IPS DF 6.9 (cell line): ENCODE data around the gene SLC39A3.
A peak's percentile ranks its signal among the peaks of the same experiment; 100 is the strongest.

ENCODE experiments used
- DNase-seq: peaks from one replicate; pipeline ENCODE4 v3.0.0-alpha.2; 2013; ENCODE audit warnings: low read depth, low spot score
- H3K27ac ChIP-seq: one replicate; pipeline ENCODE4 v1.5.1; 2013; ENCODE audit warnings: low read length, control low read depth
- H3K27me3 ChIP-seq: 2 replicates; pipeline ENCODE4 v1.6.1; 2013; ENCODE audit warnings: mild to moderate bottlenecking, low read length; ENCODE audit not compliant: control insufficient read depth, insufficient read depth
- H3K36me3 ChIP-seq: 2 replicates; pipeline ENCODE4 v1.6.1; 2013; ENCODE audit warnings: low read length; ENCODE audit not compliant: control insufficient read depth, insufficient read depth
- H3K4me1 ChIP-seq: 2 replicates; pipeline ENCODE4 v1.6.1; 2013; ENCODE audit warnings: low read length; ENCODE audit not compliant: control insufficient read depth, insufficient read depth
- H3K4me3 ChIP-seq: 2 replicates; pipeline ENCODE4 v1.5.1; 2013; ENCODE audit warnings: mild to moderate bottlenecking, low read length
- H3K9me3 ChIP-seq: 2 replicates; pipeline ENCODE4 v1.6.1; 2013; ENCODE audit warnings: low read length, inconsistent platforms; ENCODE audit not compliant: control insufficient read depth, insufficient read depth
- WGBS: extraction: QIAGEN DNeasy Blood & Tissue Kit; methylation state at CpG from one replicate; pipeline ENCODE4 v1.1.7; 2013; ENCODE audit warnings: mixed read lengths, missing lambda C conversion rate; ENCODE audit not compliant: insufficient read length, insufficient coverage; 5-methylcytosine and 5-hydroxymethylcytosine counted together

The SLC39A3 gene

DNA sequence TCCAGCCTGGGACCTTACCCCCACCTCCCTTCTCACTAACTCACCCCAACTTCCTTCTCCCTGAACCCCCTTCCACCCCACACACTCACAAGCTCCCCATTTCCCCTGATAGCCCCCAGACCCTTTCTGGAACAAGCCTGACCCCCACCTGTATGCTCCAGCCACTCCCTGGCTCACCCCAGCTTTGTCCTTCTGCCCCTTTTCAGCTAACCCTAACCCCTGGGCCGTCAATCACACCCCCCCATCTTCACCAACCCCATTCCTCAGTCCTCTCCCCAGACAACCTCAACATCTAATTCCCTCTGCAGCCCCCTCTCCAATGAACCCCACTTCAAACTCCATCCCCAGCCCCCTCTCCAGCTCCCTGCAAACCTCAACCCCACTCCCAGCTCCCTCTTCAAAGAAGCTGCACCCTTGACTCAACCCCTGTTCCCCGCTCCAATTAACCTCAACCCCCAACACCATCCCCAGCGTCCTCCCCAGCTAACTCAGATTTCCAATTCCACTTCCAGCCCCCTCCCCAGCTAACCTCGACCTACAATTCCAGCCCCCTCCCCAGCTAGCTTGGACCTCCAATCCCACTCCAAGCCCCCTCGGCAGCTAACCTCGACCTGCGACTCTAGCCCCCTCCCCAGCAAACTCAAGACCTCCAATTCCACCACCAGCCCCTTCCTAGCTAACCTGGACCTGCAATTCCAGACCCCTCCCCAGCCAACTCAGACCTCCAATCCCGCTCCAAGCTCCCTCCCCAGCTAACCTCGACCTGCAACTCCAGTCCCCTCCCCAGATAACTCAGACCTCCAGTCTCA lies 38.3 kb downstream of the SLC39A3 start:
- no peak for DNase-seq
- no peak overlapping the region for H3K27ac ChIP-seq

DNA sequence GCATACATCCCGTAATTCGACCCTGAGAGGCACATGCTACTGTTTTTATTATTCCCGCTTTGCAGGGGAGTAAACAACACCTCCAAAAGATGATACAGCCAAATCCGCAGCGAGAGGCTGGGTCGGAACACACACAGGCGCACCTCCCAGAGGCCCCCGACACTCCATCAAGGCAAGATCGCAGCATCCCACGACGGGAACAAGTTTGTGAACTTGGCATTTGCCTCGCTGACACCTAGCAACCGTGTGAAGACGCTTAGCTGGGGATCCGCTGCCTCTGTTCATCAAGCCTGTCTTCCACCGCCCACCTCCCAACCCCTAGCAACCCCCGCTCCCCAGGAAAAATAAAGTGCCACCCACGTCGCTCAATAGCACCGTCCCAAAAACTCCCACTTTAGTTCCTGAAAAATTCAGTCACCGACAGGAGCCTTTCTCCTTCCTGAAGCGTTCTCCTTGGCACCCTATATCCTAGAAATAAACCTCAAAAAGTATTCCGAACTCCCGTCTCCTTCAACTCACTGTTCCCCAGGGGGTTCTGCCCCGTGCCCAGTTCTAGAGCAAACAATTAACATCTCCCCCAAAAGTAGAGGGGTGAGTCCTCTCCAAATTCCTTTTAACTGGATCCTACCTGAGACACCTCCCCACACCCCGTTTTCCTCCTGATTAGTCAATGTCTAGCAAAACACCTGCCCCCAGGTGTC lies 39.0 kb downstream of the SLC39A3 start:
- peaks cover 8% of the 10 kb centered on the region; the same call in 1 of the 2 replicates for H3K27me3 ChIP-seq
- no peak for DNase-seq
- no peaks in the 10 kb centered on the region for H3K9me3 ChIP-seq
- WGBS: no CpG with 5 or more reads among the region's 26 CpGs
- H3K27ac ChIP-seq: no peak overlapping the region
- peaks cover 3% of the 10 kb centered on the region; the same call in 1 of the 2 replicates for H3K4me1 ChIP-seq
- H3K36me3 ChIP-seq: no peaks in the 10 kb centered on the region
- no peak overlapping the region for H3K4me3 ChIP-seq

More for the DNA sequence above, 38.3 kb downstream of the SLC39A3 start:
- peak overlapping the region; percentile 86 for H3K4me3 ChIP-seq
- H3K27me3 ChIP-seq: peaks cover 8% of the 10 kb centered on the region; the same call in 1 of the 2 replicates
- no peaks in the 10 kb centered on the region for H3K9me3 ChIP-seq
- WGBS: no CpG with 5 or more reads among the region's 9 CpGs
- no peaks in the 10 kb centered on the region for H3K36me3 ChIP-seq
- peaks cover 3% of the 10 kb centered on the region; the same call in 1 of the 2 replicates for H3K4me1 ChIP-seq

DNA sequence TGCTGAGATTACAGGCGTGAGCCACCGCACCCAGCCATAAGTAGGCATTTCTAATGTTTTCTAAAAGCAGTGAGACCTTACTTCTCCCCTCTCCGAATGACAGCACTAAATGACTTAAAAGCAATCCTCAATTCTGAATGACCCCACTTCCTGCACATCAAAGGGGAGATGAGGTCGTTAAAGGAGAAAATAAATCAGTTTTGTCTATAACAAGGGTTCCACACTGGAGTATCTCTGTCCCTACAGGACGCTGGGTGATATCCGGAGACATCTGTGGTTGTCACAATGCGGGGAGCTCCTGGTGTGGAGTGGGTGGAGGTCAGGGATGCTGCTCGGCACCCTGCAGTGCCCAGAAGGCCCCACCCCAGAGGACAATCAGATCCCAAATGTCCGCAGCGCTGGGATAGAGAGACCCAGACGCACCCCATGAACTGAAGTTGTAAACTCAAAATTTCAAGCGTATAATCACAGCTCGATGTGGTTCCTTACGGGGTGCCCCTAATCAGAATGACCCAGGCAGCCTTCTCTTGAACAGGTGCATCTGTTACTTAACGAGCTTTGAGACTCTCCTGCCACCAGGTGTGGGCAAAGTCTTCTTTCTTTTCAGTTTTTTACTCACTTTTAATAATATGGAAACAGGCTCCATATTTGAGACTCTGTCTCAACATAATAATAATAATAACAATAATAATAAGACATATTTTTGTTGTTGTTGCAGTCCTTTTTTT lies 40.2 kb downstream of the SLC39A3 start:
- DNase-seq: no peak
- Histone ChIP-seq H3K4me3 (no peak overlapping the region), H3K27me3 (peaks cover 8% of the 10 kb centered on the region; the same call in 1 of the 2 replicates), H3K9me3 (no peaks in the 10 kb centered on the region), H3K27ac (no peak overlapping the region), H3K4me1 (peaks cover 3% of the 10 kb centered on the region; the same call in 1 of the 2 replicates), H3K36me3 (no peaks in the 10 kb centered on the region)
- WGBS: no CpG with 5 or more reads among the region's 15 CpGs

DNA sequence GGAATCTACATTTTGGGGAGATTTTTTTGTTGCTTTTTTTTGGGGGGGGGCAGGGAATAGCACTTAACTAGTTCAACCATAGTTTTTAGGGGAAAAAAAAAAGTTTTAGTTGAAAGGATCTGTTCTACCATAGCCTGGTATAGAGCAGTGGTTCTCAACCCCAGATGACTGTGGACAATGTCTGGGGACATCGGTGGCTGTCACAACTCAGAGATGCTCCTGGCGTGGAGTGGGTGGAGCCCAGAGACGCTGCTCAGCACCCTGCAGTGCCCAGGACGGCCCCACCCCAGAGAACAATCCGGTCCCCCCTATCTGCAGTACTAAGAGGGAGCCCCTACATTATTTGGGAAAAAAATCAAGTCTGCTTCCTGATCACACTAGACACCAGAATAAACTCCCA lies 45.6 kb downstream of the SLC39A3 start:
- DNase-seq: no peak
- Histone ChIP-seq H3K4me1 (no peaks in the 10 kb centered on the region), H3K27me3 (no peaks in the 10 kb centered on the region), H3K4me3 (no peak overlapping the region), H3K36me3 (no peaks in the 10 kb centered on the region), H3K9me3 (no peaks in the 10 kb centered on the region), H3K27ac (no peak overlapping the region)
- WGBS: no CpG with 5 or more reads among the region's 5 CpGs

DNA sequence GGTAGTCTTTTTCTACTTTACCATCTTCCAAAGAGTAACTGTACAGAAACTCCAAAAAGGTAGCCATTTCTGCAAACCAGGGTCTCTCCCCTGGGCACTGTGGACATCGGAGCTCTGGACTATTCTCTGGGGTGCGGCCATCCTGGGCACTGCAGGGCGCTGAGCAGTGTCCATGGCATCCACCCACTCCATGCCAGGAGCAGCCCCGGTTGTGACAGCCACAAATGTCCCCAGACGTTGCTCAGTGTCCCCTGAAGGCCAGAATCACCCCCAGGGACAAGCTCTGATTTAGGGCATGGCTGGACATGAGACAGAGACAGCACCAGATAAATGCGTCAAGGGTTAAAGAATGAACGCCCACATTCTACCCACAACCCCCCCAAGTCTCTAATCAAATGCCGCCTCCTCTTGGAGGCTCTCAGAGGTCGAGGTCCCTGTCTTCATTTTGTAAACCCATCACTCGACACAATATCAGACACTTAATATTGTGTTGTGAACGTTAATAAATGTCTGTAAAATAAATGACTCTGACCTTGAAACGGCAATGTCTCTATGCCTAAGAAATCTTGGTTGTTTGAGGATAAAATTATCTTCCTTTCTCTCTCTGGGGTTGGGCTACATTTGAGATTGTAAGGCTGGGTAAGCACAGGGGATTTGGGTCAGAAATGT lies 46.2 kb downstream of the SLC39A3 start:
- H3K27ac ChIP-seq: no peak overlapping the region
- H3K27me3 ChIP-seq: no peaks in the 10 kb centered on the region
- no peak overlapping the region for H3K4me3 ChIP-seq
- no peaks in the 10 kb centered on the region for H3K4me1 ChIP-seq
- no peak for DNase-seq
- no peaks in the 10 kb centered on the region for H3K36me3 ChIP-seq
- WGBS: no CpG with 5 or more reads among the region's 12 CpGs
- H3K9me3 ChIP-seq: no peaks in the 10 kb centered on the region

DNA sequence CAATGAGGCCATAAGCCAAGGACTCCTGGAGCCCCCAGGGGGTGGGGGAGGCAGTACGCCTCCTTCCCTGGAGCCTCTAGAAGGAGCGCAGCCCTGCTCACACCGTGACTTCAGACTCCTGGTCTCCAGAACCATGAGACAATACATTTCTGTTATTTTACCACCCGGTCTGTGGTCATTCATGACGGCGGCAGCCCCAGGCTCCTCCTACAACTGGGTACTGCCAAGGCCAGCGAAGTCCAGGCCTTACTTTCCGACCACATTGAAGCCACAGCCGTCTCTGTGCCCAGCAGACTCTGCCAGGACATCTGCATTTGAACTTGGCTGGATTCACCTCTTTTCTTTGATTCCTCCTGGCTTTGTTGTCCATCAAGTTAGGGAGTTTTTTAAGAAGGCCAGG lies 47.9 kb downstream of the SLC39A3 start:
- H3K4me3 ChIP-seq: no peak overlapping the region
- H3K27ac ChIP-seq: no peak overlapping the region
- no peaks in the 10 kb centered on the region for H3K9me3 ChIP-seq
- no peaks in the 10 kb centered on the region for H3K4me1 ChIP-seq
- no peaks in the 10 kb centered on the region for H3K36me3 ChIP-seq
- DNase-seq: no peak
- no peaks in the 10 kb centered on the region for H3K27me3 ChIP-seq
- no CpG with 5 or more reads among the region's 9 CpGs for WGBS

DNA sequence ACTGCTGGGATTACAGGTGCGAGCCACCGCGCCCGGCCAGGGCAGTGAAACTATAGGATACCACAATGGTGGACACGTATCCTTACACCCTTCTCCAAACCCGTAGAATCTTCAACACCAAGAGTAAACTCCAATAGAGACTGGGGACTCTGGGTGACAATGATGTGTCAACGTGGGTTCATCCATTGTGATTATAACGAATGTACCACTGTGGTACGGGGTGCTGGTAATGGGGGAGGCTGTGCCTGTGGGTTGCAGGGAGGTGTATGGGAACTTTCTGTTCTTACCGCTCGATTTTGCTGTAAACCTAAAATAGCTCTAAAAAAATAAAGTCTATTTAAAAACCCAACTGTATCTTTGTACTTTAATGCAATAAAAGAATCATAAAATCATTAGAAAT lies 49.0 kb downstream of the SLC39A3 start:
- WGBS: no CpG with 5 or more reads among the region's 11 CpGs
- Histone ChIP-seq H3K27ac (no peak overlapping the region), H3K4me3 (no peak overlapping the region), H3K9me3 (no peaks in the 10 kb centered on the region), H3K4me1 (no peaks in the 10 kb centered on the region), H3K36me3 (no peaks in the 10 kb centered on the region), H3K27me3 (no peaks in the 10 kb centered on the region)
- no peak for DNase-seq

DNA sequence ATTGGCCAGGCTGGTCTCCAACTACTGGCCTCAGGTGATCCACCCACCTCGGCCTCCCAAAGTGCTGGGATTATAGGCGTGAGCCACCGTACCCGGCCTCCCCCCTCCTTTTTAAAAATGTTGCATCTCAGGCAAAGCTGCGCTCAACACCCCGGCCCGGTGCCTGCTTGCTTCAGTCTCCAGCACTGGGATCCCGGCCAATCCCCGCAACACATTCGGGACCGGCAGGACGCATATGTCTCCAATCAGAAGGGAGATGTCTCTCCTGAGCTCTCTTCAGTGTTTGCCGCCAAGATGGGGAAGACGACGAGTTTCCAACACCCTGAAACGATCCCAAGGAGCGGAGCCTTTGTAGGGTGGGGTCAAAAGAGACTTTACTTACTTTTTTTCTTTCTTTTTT lies 53.5 kb downstream of the SLC39A3 start:
- H3K9me3 ChIP-seq: no peaks in the 10 kb centered on the region
- no peak overlapping the region for H3K27ac ChIP-seq
- H3K36me3 ChIP-seq: no peaks in the 10 kb centered on the region
- no peaks in the 10 kb centered on the region for H3K4me1 ChIP-seq
- H3K4me3 ChIP-seq: no peak overlapping the region
- no peaks in the 10 kb centered on the region for H3K27me3 ChIP-seq
- no CpG with 5 or more reads among the region's 17 CpGs for WGBS
- no peak for DNase-seq

DNA sequence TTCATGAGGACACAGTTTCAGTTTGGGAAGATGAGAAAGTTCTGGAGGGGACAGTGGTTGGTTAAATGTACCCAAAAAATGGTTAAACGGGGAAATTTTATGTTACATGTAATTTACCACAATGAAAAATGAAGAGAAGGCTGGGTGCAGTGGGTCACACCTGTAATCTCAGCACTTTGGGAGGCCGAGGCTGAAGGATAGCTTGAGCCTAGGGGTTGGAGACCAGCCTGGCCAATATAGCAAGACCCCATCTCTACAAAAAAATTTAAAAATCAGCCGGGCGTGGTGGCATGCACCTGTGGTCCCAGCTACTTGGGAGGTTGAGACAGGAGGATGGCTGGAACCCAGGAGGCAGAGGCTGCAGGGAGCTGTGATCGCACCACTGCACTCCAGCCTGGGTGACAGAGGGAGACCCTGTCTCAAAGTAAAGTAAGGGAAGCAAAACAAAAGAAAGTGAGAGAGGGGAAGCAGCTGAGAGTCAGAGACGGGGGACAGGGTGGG lies 54.6 kb downstream of the SLC39A3 start:
- no CpG with 5 or more reads among the region's 6 CpGs for WGBS
- Histone ChIP-seq H3K27ac (no peak overlapping the region), H3K4me1 (no peaks in the 10 kb centered on the region), H3K4me3 (no peak overlapping the region), H3K27me3 (no peaks in the 10 kb centered on the region), H3K36me3 (no peaks in the 10 kb centered on the region), H3K9me3 (no peaks in the 10 kb centered on the region)
- DNase-seq: no peak
